Stimulated activated CD8-positive, alpha-beta memory T cell treated with anti-CD3 and anti-CD28 coated beads, Interleukin-2, amount 100 ng/mL, for 48 hours (primary cell): ENCODE data around the gene CLTC.
"Not testable (repeated sequence)": the region's sequence is repeated elsewhere in the genome, so short reads cannot be mapped to it uniquely, and the experiment has no call there.

Experiments
- DNase-seq, 2 donors: peaks; one replicate each; pipeline ENCODE4 v3.0.0-alpha.2; 2020; ENCODE audit warnings: low read depth in 2 of 2

CLTC gene

GRCh38 chr17:59634632-59635541, 15.2 kb downstream of the CLTC start:
- no peak for DNase-seq

GRCh38 chr17:59637611-59638310, 18.1 kb downstream of the CLTC start:
- DNase-seq, result no peak

GRCh38 chr17:59638553-59638952, 18.9 kb downstream of the CLTC start:
- DNase-seq, result no peak

- no peak for DNase-seq
Observed at GRCh38 chr17:59641799-59642484, 22.2 kb downstream of the CLTC start.

- DNase-seq, result no peak
Observed at GRCh38 chr17:59642565-59642964, 22.9 kb downstream of the CLTC start.

- DNase-seq, result no peak
Observed at GRCh38 chr17:59643159-59644140, 23.8 kb downstream of the CLTC start.

GRCh38 chr17:59647288-59647687, 27.6 kb downstream of the CLTC start:
- no peak for DNase-seq

GRCh38 chr17:59649886-59650285, 30.2 kb downstream of the CLTC start:
- no peak for DNase-seq

GRCh38 chr17:59650642-59651041, 30.9 kb downstream of the CLTC start:
- no peak for DNase-seq

- no peak for DNase-seq
Observed at GRCh38 chr17:59651346-59651745, 31.7 kb downstream of the CLTC start.

GRCh38 chr17:59652119-59652518, 32.4 kb downstream of the CLTC start:
- DNase-seq, result no peak

GRCh38 chr17:59656624-59657023, 36.9 kb downstream of the CLTC start:
- DNase-seq, result not testable (repeated sequence)

- DNase-seq, result no peak
Observed at GRCh38 chr17:59666235-59666634, 46.5 kb downstream of the CLTC start.

GRCh38 chr17:59668816-59669215, 49.1 kb downstream of the CLTC start:
- DNase-seq, result no peak

GRCh38 chr17:59669411-59669810, 49.7 kb downstream of the CLTC start:
- DNase-seq, result no peak

GRCh38 chr17:59669944-59670343, 50.2 kb downstream of the CLTC start:
- no peak for DNase-seq

- DNase-seq, result no peak
Observed at GRCh38 chr17:59671386-59671785, 51.7 kb downstream of the CLTC start.

GRCh38 chr17:59675231-59675630, 55.5 kb downstream of the CLTC start:
- DNase-seq, result no peak

- no peak for DNase-seq
Observed at GRCh38 chr17:59676716-59677115, 57.0 kb downstream of the CLTC start.

GRCh38 chr17:59678918-59679317, 59.2 kb downstream of the CLTC start:
- no peak for DNase-seq

- DNase-seq, result no peak
Observed at GRCh38 chr17:59680314-59680713, 60.6 kb downstream of the CLTC start.
